HPDE6-E6E7 (cell line): ENCODE measurements around the gene GCH1.

Experiments
- DNase-seq: peaks from one replicate; pipeline ENCODE4 v3.0.0; 2011; ENCODE audit warnings: missing footprints; ENCODE audit errors: extremely low spot score

GCH1 gene

DNA sequence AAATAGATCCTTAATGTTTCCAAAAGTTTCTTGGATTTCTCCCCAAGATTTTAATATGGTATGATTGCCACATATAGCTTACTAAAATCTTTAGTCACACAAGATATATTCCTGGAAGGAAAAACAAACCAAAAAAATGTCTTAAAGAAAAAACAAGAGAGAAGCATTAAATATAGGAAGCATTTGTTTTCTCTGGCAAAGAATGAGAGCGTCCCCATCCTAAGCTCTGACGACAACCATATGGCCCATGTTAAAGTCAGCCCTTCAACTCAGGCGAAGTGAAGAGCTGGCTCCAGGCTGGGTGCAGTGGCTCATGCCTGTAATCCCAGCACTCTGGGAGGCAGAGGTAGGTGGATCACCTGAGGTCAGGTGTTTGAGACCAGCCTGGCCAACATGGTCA lies 35.6 kb downstream of the GCH1 start:
- DNase-seq: no peak

DNA sequence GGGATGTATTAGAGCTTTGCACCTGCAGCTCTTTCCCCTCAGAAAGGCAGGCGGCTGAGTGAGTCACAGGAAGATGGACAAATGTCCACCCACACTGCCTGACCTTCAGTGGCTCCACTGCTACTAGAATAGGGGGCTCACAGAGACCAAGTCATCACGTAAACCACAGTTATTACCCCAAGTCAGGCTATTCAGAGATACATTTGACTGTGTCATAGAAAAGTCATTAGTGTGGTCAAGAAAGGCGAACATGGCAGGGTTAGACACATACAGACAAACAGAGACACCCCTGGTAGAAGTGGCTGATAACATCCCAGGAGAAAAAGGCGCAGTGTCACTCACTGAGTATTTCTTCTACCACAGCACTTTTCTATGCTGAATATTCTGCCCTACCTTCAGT lies 36.0 kb downstream of the GCH1 start:
- DNase-seq: no peak

DNA sequence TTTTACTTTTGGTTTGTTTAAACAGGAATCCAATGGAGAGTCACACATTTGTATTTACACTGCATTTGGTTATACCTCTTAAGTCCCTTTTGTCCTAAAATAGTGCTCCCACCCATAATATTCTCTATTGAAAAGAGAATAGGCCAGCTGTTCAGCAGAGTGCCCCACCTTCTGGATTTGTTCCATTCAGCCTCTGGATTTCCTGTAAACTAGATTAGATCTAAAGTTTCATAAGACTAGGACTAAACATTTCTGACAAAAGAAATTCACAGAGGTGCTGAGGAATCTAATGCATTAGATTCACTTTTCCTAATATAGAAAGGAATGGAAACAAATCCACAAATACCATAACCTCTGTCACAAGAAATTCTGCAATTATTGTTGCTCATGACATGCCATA lies 38.1 kb downstream of the GCH1 start:
- DNase-seq: no peak

GRCh38 chr14:54857830-54858269 lies 44.8 kb downstream of the GCH1 start:
- no peak for DNase-seq

DNA sequence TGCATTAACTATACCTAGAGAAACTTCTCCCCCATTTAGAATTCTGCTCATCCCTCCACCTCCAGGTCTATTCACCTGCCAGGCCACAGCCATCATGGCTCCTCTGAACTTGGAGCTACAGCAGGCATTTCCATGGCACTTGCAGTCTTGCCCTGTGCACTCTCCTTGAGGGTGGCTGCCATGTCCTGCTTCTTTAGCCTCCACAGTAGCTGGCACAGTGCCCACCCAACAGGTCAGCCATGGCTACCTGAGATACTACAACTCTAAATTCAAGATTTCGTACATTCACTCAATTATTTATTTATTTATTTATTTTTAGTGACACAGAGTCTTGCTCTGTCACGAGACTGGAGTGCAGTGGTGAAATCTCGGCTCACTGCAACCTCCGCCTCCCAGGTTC lies 46.5 kb downstream of the GCH1 start:
- no peak for DNase-seq

GRCh38 chr14:54854181-54854580 lies 48.4 kb downstream of the GCH1 start:
- no peak for DNase-seq

- DNase-seq: no peak
Measured at GRCh38 chr14:54853339-54853738, 49.3 kb downstream of the GCH1 start.

DNA sequence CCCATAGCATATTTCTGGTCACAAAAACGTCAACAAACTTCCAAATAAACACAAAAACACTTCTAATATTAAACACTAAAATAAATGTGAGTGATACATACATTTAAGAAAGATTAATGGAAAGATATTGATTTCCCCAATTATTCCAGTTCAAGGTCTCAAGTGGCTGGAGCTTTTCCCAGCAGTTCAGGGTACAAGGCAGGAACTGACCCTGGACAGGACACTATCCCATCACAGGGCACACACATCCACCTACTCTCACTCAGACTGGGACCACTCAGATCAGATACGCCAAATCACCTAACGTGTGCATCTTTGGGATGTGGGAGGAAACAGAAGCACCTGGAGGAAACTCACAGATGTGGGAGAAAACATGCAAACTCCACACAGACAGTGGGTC lies 50.4 kb downstream of the GCH1 start:
- DNase-seq: no peak

DNA sequence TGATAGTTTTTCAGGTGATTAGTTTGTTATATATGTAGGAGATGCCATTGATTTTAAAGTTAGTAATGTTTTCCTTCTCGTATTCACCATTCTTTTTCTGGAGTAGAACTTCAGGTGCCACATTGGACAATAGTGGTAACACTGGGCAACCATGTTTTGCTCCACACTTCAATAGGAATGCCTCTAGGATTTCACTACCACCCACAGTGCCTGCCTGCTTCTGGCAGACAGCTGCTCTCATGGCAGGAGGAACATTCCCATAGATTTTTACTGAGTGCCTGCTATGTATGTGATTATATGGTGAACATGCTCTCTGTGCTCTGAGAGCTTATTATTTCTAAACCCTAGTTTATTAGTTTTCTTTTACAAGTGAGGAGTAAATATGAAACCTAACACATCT lies 53.7 kb downstream of the GCH1 start:
- no peak for DNase-seq

GRCh38 chr14:54845641-54846040 lies 57.0 kb downstream of the GCH1 start:
- no peak for DNase-seq

DNA sequence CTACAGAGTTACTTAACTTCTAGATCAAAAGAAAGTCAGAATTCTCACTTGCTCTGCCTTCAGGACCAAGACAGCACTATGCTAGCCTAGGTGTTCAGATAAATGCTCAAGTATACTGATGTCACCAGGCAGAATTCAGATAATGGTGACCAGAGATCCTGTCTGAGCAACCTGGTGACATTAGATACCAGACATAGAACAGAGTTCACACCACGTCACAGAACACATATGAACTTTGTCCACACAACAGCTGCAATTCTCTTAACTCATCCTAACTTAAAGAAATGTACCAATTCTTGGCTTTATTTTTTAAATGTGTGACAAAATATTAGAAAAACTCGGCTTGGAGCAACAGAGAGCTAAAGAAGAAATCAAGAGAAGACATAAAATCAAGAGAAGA lies 58.1 kb downstream of the GCH1 start:
- DNase-seq: no peak

DNA sequence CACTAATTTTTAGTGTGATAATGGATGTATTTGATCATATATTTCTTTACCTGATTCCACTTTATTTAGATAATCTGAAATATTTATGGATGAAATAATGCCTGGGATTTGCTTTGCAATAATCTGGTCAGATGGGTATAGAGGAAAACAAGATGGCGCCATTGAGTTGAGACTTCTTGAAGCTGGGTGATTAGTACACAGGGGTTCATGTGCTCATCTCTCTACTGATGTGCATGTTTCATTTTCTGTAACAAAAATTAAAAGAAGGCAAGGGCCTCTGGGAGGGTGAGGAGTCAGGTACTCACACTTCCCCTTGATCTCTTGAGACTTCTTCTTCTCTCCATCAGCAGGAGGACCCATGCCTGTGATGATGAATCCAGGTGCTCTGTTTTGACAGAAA lies 61.8 kb downstream of the GCH1 start:
- no peak for DNase-seq

DNA sequence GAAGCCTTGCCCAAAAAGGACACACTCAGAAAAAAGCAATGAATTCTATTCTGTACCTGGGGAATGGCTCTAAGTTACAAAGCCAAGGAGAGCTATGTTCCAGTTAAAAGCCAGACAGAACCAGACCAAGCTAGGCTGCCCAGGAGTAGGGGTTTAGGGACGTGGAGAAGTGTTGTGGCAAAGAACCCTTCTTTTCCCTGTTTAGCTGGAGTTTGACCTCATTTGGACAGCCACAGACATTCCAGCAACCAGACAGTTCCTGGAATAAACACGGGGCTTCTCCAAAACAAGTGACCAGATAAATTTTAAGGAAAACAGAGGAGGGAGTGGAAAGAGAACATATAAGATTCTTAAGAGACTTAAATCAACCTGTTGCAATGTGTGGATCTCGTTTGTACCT lies 62.3 kb downstream of the GCH1 start:
- no peak for DNase-seq

DNA sequence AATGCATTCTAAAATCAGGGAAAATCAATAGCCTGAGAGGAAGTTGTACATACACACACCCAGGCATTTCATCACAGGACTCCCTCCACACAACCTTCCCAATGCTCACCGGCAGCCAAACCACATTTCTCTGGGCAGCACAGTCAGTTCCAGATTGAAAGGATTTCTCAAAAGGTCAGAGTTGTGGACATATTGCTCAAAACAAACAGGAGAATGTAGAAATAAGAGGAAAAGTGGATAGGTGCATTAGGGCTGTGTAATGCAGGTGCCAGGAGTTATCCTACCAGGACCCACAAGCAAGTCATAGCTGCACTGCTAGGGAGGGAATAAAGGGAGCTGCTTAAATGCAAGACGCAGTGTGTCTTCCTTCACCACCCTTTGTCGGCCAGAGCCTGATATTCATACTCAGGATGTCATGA lies 62.9 kb downstream of the GCH1 start:
- no peak for DNase-seq

- DNase-seq: no peak
Measured at GRCh38 chr14:54838931-54839512, 63.6 kb downstream of the GCH1 start.

- DNase-seq: no peak
Measured at GRCh38 chr14:54837508-54838149, 65.0 kb downstream of the GCH1 start.

DNA sequence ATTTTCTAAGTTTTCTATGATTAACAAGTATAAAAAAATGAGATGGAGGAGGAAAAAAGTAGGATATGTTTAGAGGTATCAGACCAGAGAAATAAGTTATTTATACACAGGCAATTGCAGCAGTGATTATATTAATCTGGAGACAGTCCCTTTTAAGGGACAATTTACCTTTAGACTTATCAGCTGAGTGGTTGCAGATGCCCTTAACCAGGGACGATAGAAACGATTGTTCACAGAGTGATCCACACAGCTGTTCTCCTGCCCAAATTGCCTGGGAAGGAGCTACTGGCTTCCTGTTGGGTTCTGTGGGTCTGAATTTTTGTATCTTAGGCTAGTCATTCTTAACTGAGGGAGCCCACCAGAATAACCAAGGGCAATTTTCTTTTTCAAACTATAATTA lies 66.4 kb downstream of the GCH1 start:
- no peak for DNase-seq

DNA sequence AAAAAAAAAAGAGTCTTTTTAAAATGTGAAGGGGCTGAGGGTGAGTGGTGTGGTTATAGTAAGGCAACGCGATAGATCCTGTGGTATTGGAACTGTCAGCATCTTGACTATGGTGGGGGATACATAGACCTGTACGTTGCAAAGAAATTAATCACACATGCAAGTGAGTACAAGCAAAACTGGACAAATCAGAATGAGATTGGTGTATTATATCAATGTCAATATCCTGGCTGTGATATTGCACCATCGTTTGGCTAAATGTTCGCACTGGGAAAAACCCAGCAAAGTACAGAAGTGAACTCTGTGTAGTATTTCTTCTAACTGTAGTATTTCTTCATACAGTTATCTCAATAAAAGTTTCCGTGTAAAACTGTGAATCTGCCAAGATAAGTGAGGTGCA lies 67.9 kb downstream of the GCH1 start:
- DNase-seq: no peak

GRCh38 chr14:54834081-54834480 lies 68.5 kb downstream of the GCH1 start:
- no peak for DNase-seq

DNA sequence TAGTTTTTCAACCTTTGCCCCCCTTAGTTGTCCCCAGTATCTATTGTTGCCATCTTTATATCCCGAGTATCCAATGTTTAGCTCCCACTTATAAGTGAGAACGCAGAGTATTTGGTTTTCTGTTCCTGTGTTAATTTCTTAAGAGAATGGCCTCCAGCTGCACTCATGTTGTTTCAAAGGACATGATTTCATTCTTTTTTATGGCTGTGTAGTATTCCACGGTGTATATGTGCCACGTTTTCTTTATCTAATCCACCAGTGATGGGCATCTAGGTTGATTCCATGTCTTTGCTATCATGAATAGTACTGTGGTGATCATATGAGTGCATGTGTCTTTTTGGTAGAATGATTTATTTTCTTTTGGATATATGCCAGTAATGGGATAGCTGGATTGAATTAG lies 72.0 kb downstream of the GCH1 start:
- no peak for DNase-seq

GRCh38 chr14:54829486-54830224 lies 73.0 kb downstream of the GCH1 start:
- no peak for DNase-seq

DNA sequence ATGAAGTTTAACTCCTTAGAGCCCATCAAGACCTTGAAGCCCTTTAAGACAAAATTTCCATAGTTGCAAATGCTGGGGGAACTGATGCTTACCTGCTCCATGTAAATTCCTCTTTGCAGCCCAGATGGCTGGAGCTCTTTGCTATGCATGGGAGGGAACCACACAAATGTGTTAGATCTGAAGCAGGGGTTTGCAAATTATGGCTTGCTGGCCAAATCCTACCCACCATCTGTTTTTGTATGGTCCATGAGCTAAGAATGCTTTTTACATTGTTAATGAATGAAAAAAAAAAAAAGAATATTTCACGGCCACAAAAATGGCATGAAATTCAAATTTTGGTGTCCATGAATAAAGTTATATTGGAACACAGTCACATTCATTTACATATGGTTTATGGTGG lies 74.6 kb downstream of the GCH1 start:
- no peak for DNase-seq
